ENCODE data around the gene ARHGEF33.

DNA sequence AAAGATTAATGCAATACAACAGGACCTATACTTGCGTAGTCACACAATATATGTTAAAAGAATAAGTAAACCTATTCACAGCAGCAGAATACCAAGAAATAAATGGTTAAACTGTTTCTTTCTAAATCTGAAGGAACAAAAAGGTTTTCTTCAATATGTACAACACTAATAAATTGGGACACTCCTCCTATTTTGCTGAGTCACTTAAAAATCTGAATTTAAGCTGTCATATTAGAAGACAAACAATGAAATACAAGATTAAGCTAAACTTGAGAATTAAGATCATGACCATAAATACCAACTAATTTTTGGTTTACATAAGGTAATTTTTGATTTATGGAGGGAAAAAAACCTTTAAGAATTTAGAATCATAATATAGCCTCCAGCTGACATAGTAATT lies 92.8 kb downstream of the ARHGEF33 start:
- TF ChIP-seq, protein P1, sequence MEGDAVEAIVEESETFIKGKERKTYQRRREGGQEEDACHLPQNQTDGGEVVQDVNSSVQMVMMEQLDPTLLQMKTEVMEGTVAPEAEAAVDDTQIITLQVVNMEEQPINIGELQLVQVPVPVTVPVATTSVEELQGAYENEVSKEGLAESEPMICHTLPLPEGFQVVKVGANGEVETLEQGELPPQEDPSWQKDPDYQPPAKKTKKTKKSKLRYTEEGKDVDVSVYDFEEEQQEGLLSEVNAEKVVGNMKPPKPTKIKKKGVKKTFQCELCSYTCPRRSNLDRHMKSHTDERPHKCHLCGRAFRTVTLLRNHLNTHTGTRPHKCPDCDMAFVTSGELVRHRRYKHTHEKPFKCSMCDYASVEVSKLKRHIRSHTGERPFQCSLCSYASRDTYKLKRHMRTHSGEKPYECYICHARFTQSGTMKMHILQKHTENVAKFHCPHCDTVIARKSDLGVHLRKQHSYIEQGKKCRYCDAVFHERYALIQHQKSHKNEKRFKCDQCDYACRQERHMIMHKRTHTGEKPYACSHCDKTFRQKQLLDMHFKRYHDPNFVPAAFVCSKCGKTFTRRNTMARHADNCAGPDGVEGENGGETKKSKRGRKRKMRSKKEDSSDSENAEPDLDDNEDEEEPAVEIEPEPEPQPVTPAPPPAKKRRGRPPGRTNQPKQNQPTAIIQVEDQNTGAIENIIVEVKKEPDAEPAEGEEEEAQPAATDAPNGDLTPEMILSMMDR (IDR thresholded peaks at IDR 0.05): no peak
- TF ChIP-seq EZH2phosphoT487 (IDR thresholded peaks at IDR 0.05) (no peak), EZH2 (IDR thresholded peaks at IDR 0.05) (no peak)

Data from neural progenitor cell (in vitro differentiated cells).